Mucosa of stomach (tissue), 1 donor: Measurements from ENCODE around the gene DNAJB6.
A peak's percentile ranks its signal among the peaks of the same experiment; 100 is the strongest.

Experiments used
- H3K27me3 ChIP-seq: one replicate; pipeline ENCODE4 v1.7.0; 2013; ENCODE audit warnings: mild to moderate bottlenecking, low read length; ENCODE audit not compliant: control insufficient read depth, insufficient read depth
- H3K36me3 ChIP-seq: one replicate; pipeline ENCODE4 v1.7.0; 2013; ENCODE audit warnings: low read length; ENCODE audit not compliant: control insufficient read depth, insufficient read depth
- H3K4me1 ChIP-seq: one replicate; pipeline ENCODE4 v1.7.0; 2013; ENCODE audit warnings: mild to moderate bottlenecking, low read length; ENCODE audit not compliant: control insufficient read depth, insufficient read depth
- H3K4me3 ChIP-seq: one replicate; pipeline ENCODE4 v1.7.0; 2013; ENCODE audit warnings: low read length
- H3K9ac ChIP-seq: one replicate; pipeline ENCODE4 v1.7.0; 2013; ENCODE audit warnings: mild to moderate bottlenecking, low read length, moderate library complexity
- H3K9me3 ChIP-seq: one replicate; pipeline ENCODE4 v1.7.0; 2013; ENCODE audit warnings: mild to moderate bottlenecking, low read length, moderate library complexity; ENCODE audit not compliant: control insufficient read depth
- donor health status: Pancreatic carcinoma.

Gene DNAJB6

DNA sequence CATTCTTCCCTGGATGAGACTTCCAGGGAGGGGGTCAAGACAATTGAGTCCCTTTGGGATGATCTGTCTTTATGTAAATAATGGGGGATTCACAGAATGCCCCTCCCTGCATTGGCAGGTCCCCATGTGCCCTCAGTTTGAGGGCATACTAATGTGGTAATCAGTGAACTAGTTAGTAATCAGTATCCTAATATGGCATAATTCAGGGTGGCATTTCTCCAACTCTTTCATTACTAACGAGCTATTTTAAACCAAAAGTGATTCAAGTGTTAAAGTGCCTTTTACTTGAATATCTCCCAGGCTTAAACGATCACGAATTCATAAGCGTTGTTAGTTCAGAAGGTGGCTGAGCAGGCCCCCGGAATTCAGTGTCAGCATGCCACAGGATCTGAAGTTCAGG is 1.6 kb upstream of the DNAJB6 start:
- no peaks in the 10 kb centered on the region for H3K36me3 ChIP-seq
- no peak overlapping the region for H3K4me3 ChIP-seq
- H3K9me3 ChIP-seq = no peaks in the 10 kb centered on the region
- peaks cover 12% of the 10 kb centered on the region for H3K4me1 ChIP-seq
- no peak overlapping the region for H3K9ac ChIP-seq
- H3K27me3 ChIP-seq = no peaks in the 10 kb centered on the region

DNA sequence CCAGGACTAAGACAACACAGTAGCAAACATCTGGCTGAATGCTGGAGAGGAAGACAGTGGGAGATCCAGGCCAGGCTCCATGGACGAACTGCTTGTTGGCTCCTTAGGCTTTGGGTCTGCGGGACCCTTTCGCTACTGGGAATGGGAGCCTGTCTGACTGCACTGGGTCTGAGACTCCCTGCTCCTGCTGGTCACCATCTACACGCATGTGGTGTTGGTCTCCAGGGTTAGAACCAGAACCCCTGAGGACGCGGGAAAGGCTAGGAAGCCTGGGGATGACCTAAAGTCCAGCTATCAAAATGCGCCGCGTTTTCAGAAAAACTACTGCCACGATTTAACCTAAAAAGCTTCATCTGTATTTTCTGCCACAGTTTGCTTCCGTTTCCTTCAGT is 817 bp upstream of the DNAJB6 start:
- Histone ChIP-seq H3K27me3 (no peaks in the 10 kb centered on the region), H3K9ac (peak overlapping the region; percentile 73), H3K4me3 (peak overlapping the region; percentile 28), H3K4me1 (peaks cover 17% of the 10 kb centered on the region), H3K9me3 (no peaks in the 10 kb centered on the region), H3K36me3 (no peaks in the 10 kb centered on the region)

DNA sequence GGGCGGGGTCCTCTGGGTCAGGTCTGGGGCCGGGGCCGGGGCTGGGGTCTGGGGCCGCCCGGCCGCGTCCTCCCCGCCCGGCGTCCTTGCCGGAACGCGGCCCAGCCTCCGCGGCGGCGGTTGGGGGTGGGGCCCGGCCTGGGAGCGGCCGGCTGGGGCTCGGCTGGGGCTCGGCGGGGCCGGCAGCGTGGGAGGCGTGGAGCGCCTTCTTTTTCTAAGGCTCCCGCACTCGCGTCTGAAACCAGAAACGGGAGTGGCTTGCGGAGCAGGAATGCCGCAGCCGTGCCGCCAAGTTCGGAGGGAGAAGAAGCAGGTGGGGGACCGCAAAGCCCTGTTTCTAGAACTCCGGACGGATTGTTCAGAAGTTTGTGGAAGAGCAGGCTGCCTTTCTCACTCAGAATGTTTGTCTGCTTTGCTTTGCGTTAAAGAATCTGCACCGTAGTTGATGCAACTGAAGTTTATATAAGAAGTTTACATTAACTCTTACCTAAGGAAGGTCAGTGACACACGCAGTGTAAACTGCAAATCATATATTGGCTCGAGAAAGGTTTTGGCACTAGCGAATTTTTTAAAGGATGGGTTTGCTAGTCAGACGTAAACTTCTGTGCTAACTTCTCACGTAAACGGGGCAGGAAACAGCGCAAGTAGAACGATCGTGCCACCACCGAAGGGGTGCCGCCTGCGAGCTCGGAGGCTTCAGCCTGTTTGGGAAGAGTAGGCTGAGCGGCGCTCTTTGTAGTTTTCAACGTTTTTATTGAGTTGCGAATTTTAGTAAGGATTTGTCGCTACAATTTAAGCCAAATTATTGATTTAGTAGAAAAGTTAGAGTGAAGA is 729 bp downstream of the DNAJB6 start:
- H3K4me1 ChIP-seq = peaks cover 17% of the 10 kb centered on the region
- no peaks in the 10 kb centered on the region for H3K36me3 ChIP-seq
- H3K4me3 ChIP-seq = peak overlapping the region; percentile 61
- H3K9ac ChIP-seq = peak overlapping the region; percentile 73
- H3K27me3 ChIP-seq = no peaks in the 10 kb centered on the region
- H3K9me3 ChIP-seq = no peaks in the 10 kb centered on the region

DNA sequence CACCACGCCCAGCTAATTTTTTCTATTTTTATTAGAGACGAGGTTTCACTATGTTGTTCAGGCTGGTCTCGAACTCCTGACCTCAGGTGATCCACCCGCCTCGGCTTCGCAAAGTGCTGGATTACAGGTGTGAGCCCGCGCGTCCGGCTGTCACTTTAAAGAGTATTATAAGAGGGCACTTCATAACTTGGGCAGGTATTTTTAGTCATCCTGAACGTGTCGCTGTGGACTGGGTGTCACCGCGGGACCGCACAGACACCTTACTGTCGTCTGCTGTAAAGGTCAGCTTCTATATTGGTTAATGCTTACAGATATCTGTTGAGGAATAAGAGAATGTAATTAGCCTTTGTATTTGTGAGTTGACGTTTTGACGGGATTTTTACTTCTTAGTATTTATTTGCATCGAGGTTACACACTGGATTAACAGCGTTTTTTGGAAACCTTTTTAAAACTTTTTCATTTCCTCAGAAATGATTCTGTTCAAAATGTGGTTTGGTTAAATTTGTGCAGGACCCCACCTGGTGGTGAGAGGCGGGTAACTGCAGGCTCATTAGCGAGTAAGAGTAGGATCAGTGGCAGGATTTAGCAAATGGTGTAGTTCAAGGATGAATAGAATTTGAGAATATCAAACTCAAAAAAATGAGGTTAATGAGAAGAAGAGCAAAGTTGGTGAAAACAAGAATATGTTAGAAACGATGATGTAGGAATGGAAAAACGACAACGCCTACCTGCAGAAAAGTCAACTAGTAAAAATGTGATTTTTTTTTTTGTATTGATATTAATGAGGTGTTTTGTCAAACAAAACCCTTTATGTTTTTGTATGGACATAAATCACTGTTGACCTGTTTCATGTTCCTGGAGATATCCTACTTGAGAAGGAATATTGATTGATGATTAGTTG is 3.2 kb downstream of the DNAJB6 start:
- no peak overlapping the region for H3K9ac ChIP-seq
- no peaks in the 10 kb centered on the region for H3K36me3 ChIP-seq
- H3K27me3 ChIP-seq = no peaks in the 10 kb centered on the region
- no peak overlapping the region for H3K4me3 ChIP-seq
- H3K4me1 ChIP-seq = peaks cover 17% of the 10 kb centered on the region
- H3K9me3 ChIP-seq = no peaks in the 10 kb centered on the region

DNA sequence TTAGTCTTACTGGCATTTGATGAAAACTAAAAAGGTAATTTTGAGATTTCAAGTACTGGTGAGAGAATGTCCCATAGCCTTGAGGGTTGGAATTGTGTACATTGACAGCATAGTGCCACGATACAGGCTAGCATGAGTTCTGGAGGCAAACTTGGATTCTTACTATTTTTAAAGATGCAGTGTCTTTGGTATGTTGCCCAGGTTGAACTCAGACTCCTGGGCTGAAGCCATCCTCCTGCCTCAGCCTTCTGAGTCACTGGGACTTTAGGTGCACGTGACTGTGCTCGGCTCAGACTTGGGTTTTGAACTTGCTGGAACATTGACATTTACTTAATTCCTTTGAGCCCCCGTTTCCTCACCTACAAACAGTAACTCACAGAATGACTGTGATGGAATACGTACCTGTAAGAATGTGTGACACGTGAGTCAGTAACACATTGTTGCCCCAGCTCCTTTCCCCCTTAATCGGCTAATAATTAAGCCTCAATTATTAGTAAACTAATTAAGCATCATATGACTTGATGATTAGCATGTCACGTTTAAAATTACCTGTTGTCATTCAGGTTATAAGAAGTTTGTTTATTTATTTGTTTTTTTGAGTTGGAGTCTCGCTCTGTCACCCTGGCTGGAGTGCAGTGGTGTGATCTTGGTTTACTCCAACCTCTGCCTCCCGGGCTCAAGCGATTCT is 10.6 kb downstream of the DNAJB6 start:
- Histone ChIP-seq H3K4me3 (no peak overlapping the region), H3K36me3 (no peaks in the 10 kb centered on the region), H3K4me1 (peaks cover under 1% of the 10 kb centered on the region), H3K9ac (no peak overlapping the region), H3K27me3 (no peaks in the 10 kb centered on the region), H3K9me3 (no peaks in the 10 kb centered on the region)

DNA sequence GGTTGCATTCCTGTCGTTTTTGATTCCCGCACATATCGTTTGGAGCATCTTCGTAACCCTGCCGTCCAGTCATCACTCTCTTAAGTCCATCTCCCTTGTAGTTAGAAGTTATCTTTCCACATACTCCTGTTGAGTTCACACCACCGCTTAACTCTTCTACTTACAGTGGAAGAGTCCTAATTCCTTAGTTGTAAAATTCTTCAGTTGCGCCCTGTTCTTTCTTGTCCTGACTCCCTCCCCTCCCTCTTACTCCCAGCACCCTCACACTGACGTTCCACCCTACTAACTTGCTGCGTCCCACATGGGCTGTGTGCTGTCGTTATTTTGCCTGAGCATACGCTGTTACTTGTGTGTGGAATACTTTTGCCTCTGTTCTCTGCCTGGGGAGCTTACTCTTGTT is 11.7 kb downstream of the DNAJB6 start:
- Histone ChIP-seq H3K9me3 (no peaks in the 10 kb centered on the region), H3K9ac (no peak overlapping the region), H3K27me3 (no peaks in the 10 kb centered on the region), H3K36me3 (no peaks in the 10 kb centered on the region), H3K4me3 (no peak overlapping the region), H3K4me1 (peaks cover 13% of the 10 kb centered on the region)

DNA sequence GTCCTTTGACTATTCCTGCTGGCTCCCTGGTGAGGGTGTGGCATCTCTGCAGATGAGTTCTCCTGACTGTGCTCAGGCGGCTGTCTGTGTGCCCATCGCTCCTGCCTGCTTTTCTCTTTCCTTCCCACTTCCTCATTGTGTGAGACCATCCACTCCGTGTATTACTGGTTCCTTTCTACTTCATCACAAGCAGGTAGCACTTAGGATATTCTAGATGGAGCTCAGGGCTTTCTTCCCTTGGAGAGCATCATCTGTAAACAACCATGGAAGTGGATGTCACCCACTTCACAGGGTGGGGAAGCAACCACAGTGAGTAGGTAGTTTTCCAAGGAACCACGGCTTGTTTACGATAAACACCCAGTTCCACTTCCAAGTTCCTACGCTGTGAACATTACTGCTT is 15.7 kb downstream of the DNAJB6 start:
- Histone ChIP-seq H3K4me1 (peaks cover 23% of the 10 kb centered on the region), H3K9me3 (no peaks in the 10 kb centered on the region), H3K4me3 (no peak overlapping the region), H3K9ac (no peak overlapping the region), H3K36me3 (no peaks in the 10 kb centered on the region), H3K27me3 (no peaks in the 10 kb centered on the region)

DNA sequence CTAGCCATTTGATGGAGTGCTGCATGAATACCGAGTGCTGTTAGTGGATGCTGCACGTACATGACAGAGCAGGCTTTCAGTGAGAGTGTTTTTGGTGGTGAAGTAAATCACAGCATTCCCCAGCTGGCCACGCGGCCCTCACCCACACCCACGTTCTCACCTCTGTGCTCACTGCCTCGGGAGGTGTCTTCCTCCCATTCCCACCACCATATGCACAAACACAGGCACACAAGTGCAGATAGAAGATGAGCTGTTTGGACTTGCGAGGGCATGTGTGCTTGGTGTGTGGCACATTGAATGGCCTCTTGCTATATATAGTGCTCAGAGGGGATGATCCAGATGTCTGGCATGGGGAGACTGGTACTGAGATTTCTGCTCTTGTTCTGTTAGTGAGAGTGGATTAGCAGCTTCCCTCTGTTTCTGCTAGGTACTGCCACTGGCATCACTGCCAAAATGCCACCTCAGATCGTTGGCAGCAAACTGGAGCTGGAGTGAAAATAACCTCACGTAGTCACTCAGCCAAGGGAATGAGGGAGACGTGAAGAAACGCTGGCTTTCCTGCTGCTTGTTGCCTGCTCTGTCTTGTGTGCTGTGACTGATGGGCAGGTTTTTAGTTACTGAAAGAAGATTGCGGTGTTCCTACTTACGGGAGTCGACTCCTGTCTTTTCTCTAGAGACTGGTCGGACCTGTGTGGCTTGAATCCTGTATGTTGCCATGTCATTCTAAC is 19.1 kb downstream of the DNAJB6 start:
- Histone ChIP-seq H3K4me3 (no peak overlapping the region), H3K27me3 (no peaks in the 10 kb centered on the region), H3K9ac (no peak overlapping the region), H3K9me3 (no peaks in the 10 kb centered on the region), H3K4me1 (peaks cover 38% of the 10 kb centered on the region), H3K36me3 (no peaks in the 10 kb centered on the region)

DNA sequence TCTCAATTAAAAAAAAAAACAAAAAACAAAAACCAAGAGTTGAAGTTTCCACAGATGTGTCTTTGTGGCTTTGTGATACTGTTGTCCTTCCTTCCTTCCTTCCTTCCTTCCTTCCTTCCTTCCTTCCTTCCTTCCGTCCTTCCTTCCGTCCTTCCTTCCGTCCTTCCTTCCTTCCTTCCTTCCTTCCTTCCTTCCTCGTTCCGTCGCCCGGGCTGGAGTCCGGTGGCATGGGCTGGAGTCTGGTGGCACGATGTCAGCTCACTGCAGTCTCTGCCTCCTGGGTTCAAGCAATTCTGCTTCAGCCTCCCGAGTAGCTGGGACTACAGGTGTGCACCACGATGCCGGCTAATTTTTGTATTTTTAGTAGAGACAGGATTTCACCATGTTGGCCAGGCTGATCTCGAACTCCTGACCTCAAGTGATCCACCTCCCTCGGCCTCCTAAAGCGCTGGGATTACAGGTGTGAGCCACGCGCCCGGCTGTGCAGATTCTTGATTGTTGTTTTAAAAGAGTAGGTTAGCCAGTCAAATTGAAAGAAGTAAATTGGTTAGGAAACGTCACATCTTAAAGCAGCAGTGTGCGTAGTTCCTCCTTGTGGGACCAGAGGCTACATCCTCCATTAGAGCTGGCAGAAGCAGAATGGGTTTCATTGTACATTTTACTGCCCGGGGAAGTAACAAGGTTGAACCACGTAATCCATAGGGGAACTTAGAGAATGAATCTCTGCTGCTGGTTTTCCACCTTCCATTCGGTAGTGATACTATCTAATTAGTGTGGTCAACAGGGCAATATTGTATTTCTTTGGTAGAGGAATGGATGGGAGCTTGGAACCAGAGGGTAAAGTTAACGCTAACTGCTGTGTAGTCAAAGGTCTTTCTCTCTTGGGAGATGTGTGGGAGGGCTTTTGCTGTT is 20.6 kb downstream of the DNAJB6 start:
- Histone ChIP-seq H3K36me3 (no peaks in the 10 kb centered on the region), H3K27me3 (no peaks in the 10 kb centered on the region), H3K9me3 (no peaks in the 10 kb centered on the region), H3K4me3 (no peak overlapping the region), H3K9ac (no peak overlapping the region), H3K4me1 (peaks cover 37% of the 10 kb centered on the region)

DNA sequence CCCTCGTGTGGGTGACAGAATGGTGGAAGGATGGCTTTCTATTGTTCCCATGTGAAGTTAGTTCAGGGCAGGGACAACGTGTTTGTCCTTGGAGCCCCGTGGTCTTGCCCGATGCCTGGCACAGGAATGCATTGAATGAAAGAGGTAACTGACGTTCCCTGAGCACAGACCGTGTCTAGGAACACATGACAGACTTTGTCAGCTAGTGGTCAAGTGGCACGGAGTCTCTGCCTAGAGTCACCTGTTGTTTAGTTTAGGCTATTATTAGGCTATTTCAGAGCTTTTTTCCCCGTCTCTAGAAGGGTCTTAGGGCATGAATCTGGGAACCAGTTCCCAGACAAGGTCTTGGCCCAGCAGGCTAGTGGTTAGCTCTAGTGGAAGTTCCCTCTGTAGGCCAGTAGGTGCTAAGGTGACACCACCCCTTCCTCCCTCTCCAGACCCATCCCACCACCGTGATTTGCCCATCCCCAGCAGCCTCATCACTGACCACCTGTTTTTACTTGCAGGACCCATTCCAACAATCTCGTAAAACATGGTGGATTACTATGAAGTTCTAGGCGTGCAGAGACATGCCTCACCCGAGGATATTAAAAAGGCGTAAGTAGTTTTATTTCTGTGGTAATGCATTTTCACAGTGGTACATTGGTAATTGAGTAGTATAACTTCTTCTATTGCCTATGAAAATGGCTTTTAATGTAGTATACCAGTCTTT is 21.4 kb downstream of the DNAJB6 start:
- H3K36me3 ChIP-seq = no peaks in the 10 kb centered on the region
- no peak overlapping the region for H3K9ac ChIP-seq
- peaks cover 29% of the 10 kb centered on the region for H3K4me1 ChIP-seq
- no peak overlapping the region for H3K4me3 ChIP-seq
- no peaks in the 10 kb centered on the region for H3K9me3 ChIP-seq
- H3K27me3 ChIP-seq = no peaks in the 10 kb centered on the region
